ENCODE data around the gene IGFBP6. TPM values are rescaled to one million over a fixed set of nuclear protein-coding genes. Genes with fewer than 3 reads are reported as not detected.

The IGFBP6 gene
- polyA plus RNA-seq, 1 of the 3 experiments (the other 2 are of a cell fraction): 570 TPM

DNA sequence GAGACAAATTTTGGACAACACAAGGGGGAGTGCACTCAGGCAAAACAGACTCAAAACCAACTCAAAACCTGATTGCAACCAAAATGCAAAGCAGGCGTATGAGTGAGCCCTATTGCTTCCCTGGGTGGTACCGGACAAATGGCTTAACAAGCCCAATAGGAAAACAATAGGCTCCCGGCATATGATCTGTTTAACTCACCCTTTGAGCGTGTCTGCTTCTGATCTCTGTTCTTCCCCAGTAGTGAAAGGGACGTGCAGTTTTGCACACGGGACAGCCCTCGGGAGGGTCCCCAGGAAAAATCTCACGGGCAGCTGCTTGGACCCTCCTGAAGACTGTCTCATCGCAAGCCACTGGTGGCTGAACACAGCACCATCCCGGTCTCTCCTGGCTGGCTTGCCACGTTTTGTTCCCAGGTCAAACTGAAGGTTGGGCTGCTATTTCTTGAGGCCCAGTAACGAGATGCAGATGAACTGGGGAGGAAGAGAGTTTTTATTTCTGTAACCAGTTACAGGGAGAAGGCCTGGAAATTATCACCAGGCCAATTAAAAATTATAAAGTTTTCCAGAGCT, 15.8 kb downstream of the IGFBP6 start:
- 90% methylated on average over 11 of the region's 12 CpGs for WGBS (ENCODE audit: low lambda C conversion rate)

DNA sequence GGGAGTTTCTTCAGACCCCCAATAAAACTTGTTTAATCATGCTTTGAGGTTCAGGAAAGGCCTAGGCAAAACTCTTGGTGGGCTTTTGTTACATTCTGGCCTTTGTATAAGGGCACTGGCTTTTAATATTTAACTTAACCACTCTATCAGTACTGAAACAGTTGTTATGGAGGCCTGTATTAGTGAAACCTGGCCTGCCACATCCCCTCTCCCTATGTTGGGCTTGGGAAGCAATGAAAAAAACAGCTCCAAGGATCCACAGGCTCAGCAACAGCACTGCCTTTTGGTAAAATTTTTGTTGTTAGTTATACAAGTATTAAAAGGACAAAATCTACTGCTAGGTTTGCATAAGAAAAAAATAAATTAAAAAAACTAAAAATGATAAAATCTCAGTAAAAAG, 16.5 kb downstream of the IGFBP6 start:
- Histone ChIP-seq H3K36me3 (replicated peaks in 1 of 2; ENCODE audit: control insufficient read depth in 1 of 2, insufficient read depth in 2 of 2, low read length in 1 of 2) (no peaks in the 10 kb centered on the region), H3K4me1 (ENCODE audit: control insufficient read depth in 1 of 2, insufficient read depth in 2 of 2, low read depth in 1 of 2, low read length in 1 of 2) (peaks cover 0 to 4% of the 10 kb centered on the region in 2 experiments; a peak in 1 of 4 replicates), H3K9me2 (no peaks in the 10 kb centered on the region), H4K20me1 (ENCODE audit: insufficient read depth) (no peaks in the 10 kb centered on the region), H3K9me3 (no peaks in the 10 kb centered on the region), H3K79me2 (ENCODE audit: insufficient read depth) (no peaks in the 10 kb centered on the region), H3K27ac (ENCODE audit: low read depth in 2 of 2, low read length in 1 of 2) (no peak overlapping the region), H3K4me3 (ENCODE audit: low read depth in 2 of 2, low read length in 1 of 2) (no peak overlapping the region), H2AFZ (ENCODE audit: low read depth) (no peak overlapping the region), H3F3A (replicated peaks; ENCODE audit: insufficient read depth) (no peaks in the 10 kb centered on the region), H3K9ac (no peak overlapping the region), H3K4me2 (no peak overlapping the region), H3K27me3 (ENCODE audit: insufficient read depth) (no peaks in the 10 kb centered on the region)
- TF ChIP-seq GABPA (IDR thresholded peaks at IDR 0.05; ENCODE audit: low read depth) (no peak), SIN3A (IDR thresholded peaks at IDR 0.05; ENCODE audit: borderline replicate concordance, low read depth, low read length) (no peak), TAF1 (IDR thresholded peaks at IDR 0.05; ENCODE audit: borderline replicate concordance, low read depth, low read length) (no peak), RFX5 (IDR thresholded peaks at IDR 0.05; ENCODE audit: low read length) (no peak), TCF12 (IDR thresholded peaks at IDR 0.05) (no peak), FOXM1 (IDR thresholded peaks at IDR 0.05; ENCODE audit: low read depth) (no peak), EZH2phosphoT487 (IDR thresholded peaks at IDR 0.05; ENCODE audit: borderline replicate concordance, low read depth) (no peak), JUND (IDR thresholded peaks at IDR 0.05) (no peak)
- TF ChIP-seq, protein P1, sequence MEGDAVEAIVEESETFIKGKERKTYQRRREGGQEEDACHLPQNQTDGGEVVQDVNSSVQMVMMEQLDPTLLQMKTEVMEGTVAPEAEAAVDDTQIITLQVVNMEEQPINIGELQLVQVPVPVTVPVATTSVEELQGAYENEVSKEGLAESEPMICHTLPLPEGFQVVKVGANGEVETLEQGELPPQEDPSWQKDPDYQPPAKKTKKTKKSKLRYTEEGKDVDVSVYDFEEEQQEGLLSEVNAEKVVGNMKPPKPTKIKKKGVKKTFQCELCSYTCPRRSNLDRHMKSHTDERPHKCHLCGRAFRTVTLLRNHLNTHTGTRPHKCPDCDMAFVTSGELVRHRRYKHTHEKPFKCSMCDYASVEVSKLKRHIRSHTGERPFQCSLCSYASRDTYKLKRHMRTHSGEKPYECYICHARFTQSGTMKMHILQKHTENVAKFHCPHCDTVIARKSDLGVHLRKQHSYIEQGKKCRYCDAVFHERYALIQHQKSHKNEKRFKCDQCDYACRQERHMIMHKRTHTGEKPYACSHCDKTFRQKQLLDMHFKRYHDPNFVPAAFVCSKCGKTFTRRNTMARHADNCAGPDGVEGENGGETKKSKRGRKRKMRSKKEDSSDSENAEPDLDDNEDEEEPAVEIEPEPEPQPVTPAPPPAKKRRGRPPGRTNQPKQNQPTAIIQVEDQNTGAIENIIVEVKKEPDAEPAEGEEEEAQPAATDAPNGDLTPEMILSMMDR (IDR thresholded peaks at IDR 0.05): no peak
- TF ChIP-seq, protein P2, sequence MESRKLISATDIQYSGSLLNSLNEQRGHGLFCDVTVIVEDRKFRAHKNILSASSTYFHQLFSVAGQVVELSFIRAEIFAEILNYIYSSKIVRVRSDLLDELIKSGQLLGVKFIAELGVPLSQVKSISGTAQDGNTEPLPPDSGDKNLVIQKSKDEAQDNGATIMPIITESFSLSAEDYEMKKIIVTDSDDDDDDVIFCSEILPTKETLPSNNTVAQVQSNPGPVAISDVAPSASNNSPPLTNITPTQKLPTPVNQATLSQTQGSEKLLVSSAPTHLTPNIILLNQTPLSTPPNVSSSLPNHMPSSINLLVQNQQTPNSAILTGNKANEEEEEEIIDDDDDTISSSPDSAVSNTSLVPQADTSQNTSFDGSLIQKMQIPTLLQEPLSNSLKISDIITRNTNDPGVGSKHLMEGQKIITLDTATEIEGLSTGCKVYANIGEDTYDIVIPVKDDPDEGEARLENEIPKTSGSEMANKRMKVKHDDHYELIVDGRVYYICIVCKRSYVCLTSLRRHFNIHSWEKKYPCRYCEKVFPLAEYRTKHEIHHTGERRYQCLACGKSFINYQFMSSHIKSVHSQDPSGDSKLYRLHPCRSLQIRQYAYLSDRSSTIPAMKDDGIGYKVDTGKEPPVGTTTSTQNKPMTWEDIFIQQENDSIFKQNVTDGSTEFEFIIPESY (IDR thresholded peaks at IDR 0.05; ENCODE audit: borderline replicate concordance, low read depth): no peak
- TF ChIP-seq, protein P3, sequence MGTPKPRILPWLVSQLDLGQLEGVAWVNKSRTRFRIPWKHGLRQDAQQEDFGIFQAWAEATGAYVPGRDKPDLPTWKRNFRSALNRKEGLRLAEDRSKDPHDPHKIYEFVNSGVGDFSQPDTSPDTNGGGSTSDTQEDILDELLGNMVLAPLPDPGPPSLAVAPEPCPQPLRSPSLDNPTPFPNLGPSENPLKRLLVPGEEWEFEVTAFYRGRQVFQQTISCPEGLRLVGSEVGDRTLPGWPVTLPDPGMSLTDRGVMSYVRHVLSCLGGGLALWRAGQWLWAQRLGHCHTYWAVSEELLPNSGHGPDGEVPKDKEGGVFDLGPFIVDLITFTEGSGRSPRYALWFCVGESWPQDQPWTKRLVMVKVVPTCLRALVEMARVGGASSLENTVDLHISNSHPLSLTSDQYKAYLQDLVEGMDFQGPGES (IDR thresholded peaks at IDR 0.05; ENCODE audit: low read depth, low read length): no peak
- DNase-seq: no peak
- ChIA-PET CTCF (interaction anchor here (1.2 kb wide), 2 partner anchors 15 to 100 kb away, joined by 3 read pairs; no protein-coding TSS in a partner anchor), POLR2A (no interaction called here)

More for the DNA sequence above, 15.8 kb downstream of the IGFBP6 start:
- H3F3A ChIP-seq (replicated peaks; ENCODE audit: insufficient read depth): no peaks in the 10 kb centered on the region
- no peaks in the 10 kb centered on the region for H3K79me2 ChIP-seq (ENCODE audit: insufficient read depth)
- H3K9me2 ChIP-seq: no peaks in the 10 kb centered on the region
- no peaks in the 10 kb centered on the region for H4K20me1 ChIP-seq (ENCODE audit: insufficient read depth)
- H3K9me3 ChIP-seq: no peaks in the 10 kb centered on the region
- H3K4me2 ChIP-seq: no peak overlapping the region
- H3K36me3 ChIP-seq (replicated peaks in 1 of 2; ENCODE audit: control insufficient read depth in 1 of 2, insufficient read depth in 2 of 2, low read length in 1 of 2): no peaks in the 10 kb centered on the region
- ChIA-PET POLR2A (no interaction called here), CTCF (interaction anchor here (0.9 to 2.3 kb wide), 5 partner anchors 11 to 101 kb away, joined by 3 to 10 read pairs (median 3); no protein-coding TSS in a partner anchor)
- no peak overlapping the region for H3K9ac ChIP-seq
- TF ChIP-seq NFIC (IDR thresholded peaks at IDR 0.05; ENCODE audit: borderline replicate concordance) (no peak), EP300 (IDR thresholded peaks at IDR 0.05; ENCODE audit: borderline replicate concordance in 1 of 2, low read depth in 1 of 2, low read length in 1 of 2) (no peak), JUND (IDR thresholded peaks at IDR 0.05) (no peak)
- TF ChIP-seq, protein P4, sequence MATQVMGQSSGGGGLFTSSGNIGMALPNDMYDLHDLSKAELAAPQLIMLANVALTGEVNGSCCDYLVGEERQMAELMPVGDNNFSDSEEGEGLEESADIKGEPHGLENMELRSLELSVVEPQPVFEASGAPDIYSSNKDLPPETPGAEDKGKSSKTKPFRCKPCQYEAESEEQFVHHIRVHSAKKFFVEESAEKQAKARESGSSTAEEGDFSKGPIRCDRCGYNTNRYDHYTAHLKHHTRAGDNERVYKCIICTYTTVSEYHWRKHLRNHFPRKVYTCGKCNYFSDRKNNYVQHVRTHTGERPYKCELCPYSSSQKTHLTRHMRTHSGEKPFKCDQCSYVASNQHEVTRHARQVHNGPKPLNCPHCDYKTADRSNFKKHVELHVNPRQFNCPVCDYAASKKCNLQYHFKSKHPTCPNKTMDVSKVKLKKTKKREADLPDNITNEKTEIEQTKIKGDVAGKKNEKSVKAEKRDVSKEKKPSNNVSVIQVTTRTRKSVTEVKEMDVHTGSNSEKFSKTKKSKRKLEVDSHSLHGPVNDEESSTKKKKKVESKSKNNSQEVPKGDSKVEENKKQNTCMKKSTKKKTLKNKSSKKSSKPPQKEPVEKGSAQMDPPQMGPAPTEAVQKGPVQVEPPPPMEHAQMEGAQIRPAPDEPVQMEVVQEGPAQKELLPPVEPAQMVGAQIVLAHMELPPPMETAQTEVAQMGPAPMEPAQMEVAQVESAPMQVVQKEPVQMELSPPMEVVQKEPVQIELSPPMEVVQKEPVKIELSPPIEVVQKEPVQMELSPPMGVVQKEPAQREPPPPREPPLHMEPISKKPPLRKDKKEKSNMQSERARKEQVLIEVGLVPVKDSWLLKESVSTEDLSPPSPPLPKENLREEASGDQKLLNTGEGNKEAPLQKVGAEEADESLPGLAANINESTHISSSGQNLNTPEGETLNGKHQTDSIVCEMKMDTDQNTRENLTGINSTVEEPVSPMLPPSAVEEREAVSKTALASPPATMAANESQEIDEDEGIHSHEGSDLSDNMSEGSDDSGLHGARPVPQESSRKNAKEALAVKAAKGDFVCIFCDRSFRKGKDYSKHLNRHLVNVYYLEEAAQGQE (IDR thresholded peaks at IDR 0.05; ENCODE audit: low read depth, low read length): no peak
- no peaks in the 10 kb centered on the region for H3K27me3 ChIP-seq (ENCODE audit: insufficient read depth)
- no peak overlapping the region for H3K4me3 ChIP-seq (ENCODE audit: low read depth in 2 of 2, low read length in 1 of 2)
- H2AFZ ChIP-seq (ENCODE audit: low read depth): no peak overlapping the region
- no peak overlapping the region for H3K27ac ChIP-seq (ENCODE audit: low read depth in 2 of 2, low read length in 1 of 2)
- peaks cover 0 to 4% of the 10 kb centered on the region in 2 experiments; a peak in 1 of 4 replicates for H3K4me1 ChIP-seq (ENCODE audit: control insufficient read depth in 1 of 2, insufficient read depth in 2 of 2, low read depth in 1 of 2, low read length in 1 of 2)
- no peak for DNase-seq

All from SK-N-SH (cell line).